Measurements from ENCODE around the gene ORAI2.

DNA sequence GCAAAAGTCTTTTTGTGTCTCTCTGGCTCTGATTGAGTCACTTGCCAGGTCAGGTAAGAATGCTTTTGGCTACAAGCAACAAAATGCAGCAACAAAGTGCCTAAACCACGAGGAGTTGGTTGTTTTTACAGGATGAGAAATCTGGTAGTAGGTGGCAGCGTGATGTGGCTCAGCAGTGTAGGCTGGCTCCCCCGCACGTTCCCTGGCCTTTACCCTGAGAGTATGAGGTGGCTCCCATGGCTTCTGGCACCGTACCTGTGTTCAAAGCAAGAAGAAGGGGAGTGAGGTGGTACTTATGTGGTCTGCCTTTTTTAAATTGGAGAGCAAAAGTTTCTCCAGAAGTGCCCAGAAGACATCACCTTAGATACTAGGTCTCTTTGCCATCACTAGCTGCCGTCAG lies 25.5 kb upstream of the ORAI2 start:
- TF ChIP-seq POLR2A (IDR thresholded peaks at IDR 0.05): no peak
- TF ChIP-seq, protein P1, sequence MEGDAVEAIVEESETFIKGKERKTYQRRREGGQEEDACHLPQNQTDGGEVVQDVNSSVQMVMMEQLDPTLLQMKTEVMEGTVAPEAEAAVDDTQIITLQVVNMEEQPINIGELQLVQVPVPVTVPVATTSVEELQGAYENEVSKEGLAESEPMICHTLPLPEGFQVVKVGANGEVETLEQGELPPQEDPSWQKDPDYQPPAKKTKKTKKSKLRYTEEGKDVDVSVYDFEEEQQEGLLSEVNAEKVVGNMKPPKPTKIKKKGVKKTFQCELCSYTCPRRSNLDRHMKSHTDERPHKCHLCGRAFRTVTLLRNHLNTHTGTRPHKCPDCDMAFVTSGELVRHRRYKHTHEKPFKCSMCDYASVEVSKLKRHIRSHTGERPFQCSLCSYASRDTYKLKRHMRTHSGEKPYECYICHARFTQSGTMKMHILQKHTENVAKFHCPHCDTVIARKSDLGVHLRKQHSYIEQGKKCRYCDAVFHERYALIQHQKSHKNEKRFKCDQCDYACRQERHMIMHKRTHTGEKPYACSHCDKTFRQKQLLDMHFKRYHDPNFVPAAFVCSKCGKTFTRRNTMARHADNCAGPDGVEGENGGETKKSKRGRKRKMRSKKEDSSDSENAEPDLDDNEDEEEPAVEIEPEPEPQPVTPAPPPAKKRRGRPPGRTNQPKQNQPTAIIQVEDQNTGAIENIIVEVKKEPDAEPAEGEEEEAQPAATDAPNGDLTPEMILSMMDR (IDR thresholded peaks at IDR 0.05): no peak

Measured in right lobe of liver (tissue), 4 donors.